OCI-LY3 (cell line): ENCODE measurements around the gene MROH7.

ENCODE experiments used
- H2AFZ ChIP-seq: fragments of 200-600, 300-600 bp; shearing (Covaris generic); 2 replicates; pipeline ENCODE4 v1.6.0; 2014; ENCODE audit warnings: antibody characterized with exemption, low read depth, low read length
- H3K27ac ChIP-seq: fragments of 200-600, 300-600 bp; sonication (generic); 2 replicates; pipeline ENCODE4 v1.5.1; 2014; ENCODE audit warnings: mild to moderate bottlenecking, low read length, moderate library complexity, mixed read lengths
- H3K27me3 ChIP-seq: fragments of 200-600, 300-600 bp; sonication (generic); 2 replicates; pipeline ENCODE4 v1.6.1; 2014; ENCODE audit warnings: low read depth, low read length, mixed read lengths
- H3K36me3 ChIP-seq: fragments of 200-600, 300-600 bp; sonication (generic); replicated peaks from 2 replicates; pipeline ENCODE3; 2014; ENCODE audit warnings: low read depth, low read length, mixed read lengths
- H3K4me1 ChIP-seq: fragments of 300-600, 200-600 bp; sonication (generic); 2 replicates; pipeline ENCODE4 v1.6.1; 2014; ENCODE audit warnings: low read length, mixed read lengths
- H3K4me2 ChIP-seq: fragments of 200-600, 300-600 bp; sonication (generic); 2 replicates; pipeline ENCODE4 v1.6.1; 2014; ENCODE audit warnings: low read length, mixed read lengths
- H3K4me3 ChIP-seq: fragments of 300-600, 200-600 bp; sonication (generic); 2 replicates; pipeline ENCODE4 v1.5.1; 2014; ENCODE audit warnings: antibody characterized with exemption, mild to moderate bottlenecking, low read length, moderate library complexity
- H3K79me2 ChIP-seq: fragments of 300-600, 200-600 bp; shearing (Covaris generic); 2 replicates; pipeline ENCODE4 v1.6.1; 2014; ENCODE audit warnings: mild to moderate bottlenecking, low read length, mixed read lengths
- H3K9ac ChIP-seq: fragments of 300-600, 200-600 bp; shearing (Covaris generic); 2 replicates; pipeline ENCODE4 v1.6.0; 2014; ENCODE audit warnings: mild to moderate bottlenecking, low read length, moderate library complexity
- H3K9me3 ChIP-seq: fragments of 200-600, 300-600 bp; shearing (Covaris generic); 2 replicates; pipeline ENCODE4 v1.6.1; 2014; ENCODE audit warnings: low read length, mixed read lengths; ENCODE audit not compliant: insufficient read depth
- H4K20me1 ChIP-seq: fragments of 200-600, 300-600 bp; sonication (generic); 2 replicates; pipeline ENCODE4 v1.6.1; 2016; ENCODE audit warnings: low read length, mixed read lengths; ENCODE audit not compliant: insufficient read depth
- CTCF ChIP-seq: fragments of 200-600, 300-600 bp; sonication (generic); IDR thresholded peaks from 2 replicates; pipeline ENCODE4 v1.5.1; 2014; ENCODE audit warnings: antibody characterized with exemption, low read length, low read depth
- EZH2phosphoT487 ChIP-seq: fragments of 200-600 bp; shearing (Covaris generic); IDR thresholded peaks from 2 replicates; pipeline ENCODE4 v1.6.1; 2018; ENCODE audit warnings: antibody characterized with exemption, mixed run types, low read depth

MROH7 gene

GRCh38 chr1:54745864-54746263 lies 104.3 kb downstream of the MROH7 start:
- H3K4me3 ChIP-seq = no peak overlapping the region
- H3K4me1 ChIP-seq = no peaks in the 10 kb centered on the region
- TF ChIP-seq EZH2phosphoT487 (no peak), CTCF (no peak)
- no peaks in the 10 kb centered on the region for H3K79me2 ChIP-seq
- no peaks in the 10 kb centered on the region for H3K9me3 ChIP-seq
- no peaks in the 10 kb centered on the region for H3K27me3 ChIP-seq
- no peaks in the 10 kb centered on the region for H4K20me1 ChIP-seq
- no peak overlapping the region for H2AFZ ChIP-seq
- H3K9ac ChIP-seq = no peak overlapping the region
- H3K36me3 ChIP-seq = peaks cover 6% of the 10 kb centered on the region
- no peak overlapping the region for H3K4me2 ChIP-seq
- no peak overlapping the region for H3K27ac ChIP-seq

GRCh38 chr1:54748094-54748835 lies 106.7 kb downstream of the MROH7 start:
- no peak overlapping the region for H3K27ac ChIP-seq
- H3K36me3 ChIP-seq = no peaks in the 10 kb centered on the region
- no peak overlapping the region for H2AFZ ChIP-seq
- no peaks in the 10 kb centered on the region for H3K9me3 ChIP-seq
- H3K79me2 ChIP-seq = no peaks in the 10 kb centered on the region
- no peak overlapping the region for H3K9ac ChIP-seq
- H3K4me2 ChIP-seq = no peak overlapping the region
- no peak overlapping the region for H3K4me3 ChIP-seq
- H3K27me3 ChIP-seq = no peaks in the 10 kb centered on the region
- TF ChIP-seq EZH2phosphoT487 (no peak), CTCF (no peak)
- H4K20me1 ChIP-seq = no peaks in the 10 kb centered on the region
- H3K4me1 ChIP-seq = no peaks in the 10 kb centered on the region

- Histone ChIP-seq H3K79me2 (no peaks in the 10 kb centered on the region), H3K9me3 (no peaks in the 10 kb centered on the region), H3K9ac (no peak overlapping the region), H3K27ac (no peak overlapping the region), H3K4me1 (no peaks in the 10 kb centered on the region), H3K4me3 (no peak overlapping the region), H3K36me3 (no peaks in the 10 kb centered on the region), H3K4me2 (no peak overlapping the region), H3K27me3 (no peaks in the 10 kb centered on the region), H2AFZ (no peak overlapping the region), H4K20me1 (no peaks in the 10 kb centered on the region)
- TF ChIP-seq CTCF (no peak), EZH2phosphoT487 (no peak)
Measured at GRCh38 chr1:54750596-54750995, 109.0 kb downstream of the MROH7 start.

- Histone ChIP-seq H4K20me1 (no peaks in the 10 kb centered on the region), H3K36me3 (no peaks in the 10 kb centered on the region), H3K4me1 (no peaks in the 10 kb centered on the region), H3K4me2 (no peak overlapping the region), H3K9ac (no peak overlapping the region), H3K27ac (no peak overlapping the region), H2AFZ (no peak overlapping the region), H3K27me3 (no peaks in the 10 kb centered on the region), H3K79me2 (no peaks in the 10 kb centered on the region), H3K4me3 (no peak overlapping the region), H3K9me3 (no peaks in the 10 kb centered on the region)
- no peak for TF ChIP-seq EZH2phosphoT487
- no peak for TF ChIP-seq CTCF
Measured at GRCh38 chr1:54751426-54751825, 109.8 kb downstream of the MROH7 start.
